Progenitor cell of endocrine pancreas (in vitro differentiated cells): ENCODE data around the gene KPNB1. TPM values are rescaled to one million over a fixed set of nuclear protein-coding genes. Genes with fewer than 3 reads are reported as not detected.

Experiments
- DNase-seq: peaks from one replicate; pipeline ENCODE4 v3.0.0; 2021; ENCODE audit warnings: low spot score; ENCODE audit not compliant: unreplicated experiment
- H3K27ac Mint-ChIP-seq: 2 replicates; pipeline ENCODE4 v1.8.0; 2021; ENCODE audit warnings: mild to moderate bottlenecking, moderate library complexity, mixed read lengths
- H3K27me3 Mint-ChIP-seq: 2 replicates; pipeline ENCODE4 v1.8.0; 2021; ENCODE audit warnings: mixed read lengths
- H3K36me3 Mint-ChIP-seq: 2 replicates; pipeline ENCODE4 v1.8.0; 2022; ENCODE audit warnings: mixed read lengths; ENCODE audit not compliant: insufficient read depth
- H3K4me1 Mint-ChIP-seq: 2 replicates; pipeline ENCODE4 v1.8.0; 2021; ENCODE audit warnings: low read depth, mixed read lengths
- H3K4me3 Mint-ChIP-seq: 2 replicates; pipeline ENCODE4 v1.8.0; 2021; ENCODE audit warnings: low read depth, mild to moderate bottlenecking, moderate library complexity, mixed read lengths
- H3K9me3 Mint-ChIP-seq: 2 replicates; pipeline ENCODE4 v1.8.0; 2021; ENCODE audit warnings: low read depth, mixed read lengths
- CTCF ChIP-seq: fragments of 200-600 bp; sonication (generic); IDR thresholded peaks from one replicate; pipeline ENCODE4 v1.5.0; 2021; ENCODE audit warnings: antibody characterized with exemption, mild to moderate bottlenecking; ENCODE audit not compliant: unreplicated experiment
- total RNA-seq: library from RNA; stranded (reverse); gene quantifications from 2 replicates; pipeline ENCODE4 v1.2.1, GENCODE V29; 2021

The KPNB1 gene
- total RNA-seq, 1 donor from 2014 or later, result 386 TPM

DNA sequence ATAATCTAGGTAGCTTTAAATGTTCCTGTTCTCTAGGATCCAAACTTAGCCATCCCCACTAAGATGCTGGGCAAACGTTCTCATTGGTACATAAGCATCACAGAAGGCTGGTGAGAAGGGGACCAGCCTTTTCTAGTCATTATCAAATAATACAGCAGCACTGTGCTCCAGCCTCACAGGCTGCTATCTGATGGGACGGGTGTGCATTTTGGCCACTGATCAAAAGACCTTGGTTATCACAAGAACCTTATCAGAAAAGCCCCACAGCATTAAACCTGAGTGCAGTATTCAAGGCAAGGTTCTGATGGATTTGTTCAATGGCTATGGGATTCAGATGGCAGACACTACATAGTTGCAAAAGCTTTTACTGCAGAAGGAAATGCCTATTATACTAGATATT is 19.1 kb upstream of the KPNB1 start:
- Mint-ChIP-seq H3K36me3 (peaks cover 4% of the 10 kb centered on the region), H3K27ac (no peak overlapping the region), H3K4me1 (no peaks in the 10 kb centered on the region), H3K9me3 (no peaks in the 10 kb centered on the region), H3K4me3 (no peak overlapping the region), H3K27me3 (no peaks in the 10 kb centered on the region)
- no peak for TF ChIP-seq CTCF
- DNase-seq, result no peak

GRCh38 chr17:47632991-47633390 is 16.7 kb upstream of the KPNB1 start:
- Mint-ChIP-seq H3K36me3 (peaks cover 2% of the 10 kb centered on the region), H3K27ac (no peak overlapping the region), H3K9me3 (no peaks in the 10 kb centered on the region), H3K4me1 (no peaks in the 10 kb centered on the region), H3K27me3 (no peaks in the 10 kb centered on the region), H3K4me3 (no peak overlapping the region)
- TF ChIP-seq CTCF, result no peak
- no peak for DNase-seq

- H3K9me3 Mint-ChIP-seq, result no peaks in the 10 kb centered on the region
- no peak for TF ChIP-seq CTCF
- no peak overlapping the region for H3K27ac Mint-ChIP-seq
- H3K4me1 Mint-ChIP-seq, result no peaks in the 10 kb centered on the region
- no peaks in the 10 kb centered on the region for H3K27me3 Mint-ChIP-seq
- peaks cover 4% of the 10 kb centered on the region for H3K36me3 Mint-ChIP-seq
- no peak overlapping the region for H3K4me3 Mint-ChIP-seq
- no peak for DNase-seq
These were observed 15.7 kb upstream of the KPNB1 start for GRCh38 chr17:47633996-47634395.

DNA sequence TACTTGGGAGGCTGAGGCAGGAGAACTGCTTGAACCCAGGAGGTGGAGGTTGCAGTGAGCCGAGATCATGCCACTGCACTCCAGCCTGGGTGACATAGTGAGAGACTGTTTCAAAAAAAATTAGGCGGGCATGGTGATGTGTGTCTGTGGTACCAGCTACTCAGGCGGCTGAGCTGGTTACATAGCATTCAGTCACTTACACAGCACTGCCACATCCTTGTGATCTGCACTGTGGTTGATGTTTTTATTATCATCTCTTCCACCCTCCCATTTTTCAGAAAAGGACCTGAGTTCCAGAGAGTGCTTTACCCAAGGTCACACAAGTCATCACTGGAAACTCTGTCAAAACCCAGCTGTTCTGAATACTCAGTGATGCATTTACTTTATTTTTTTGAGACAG is 14.8 kb upstream of the KPNB1 start:
- no peaks in the 10 kb centered on the region for H3K27me3 Mint-ChIP-seq
- H3K9me3 Mint-ChIP-seq, result no peaks in the 10 kb centered on the region
- no peak for DNase-seq
- peaks cover 4% of the 10 kb centered on the region for H3K36me3 Mint-ChIP-seq
- H3K27ac Mint-ChIP-seq, result no peak overlapping the region
- H3K4me1 Mint-ChIP-seq, result no peaks in the 10 kb centered on the region
- H3K4me3 Mint-ChIP-seq, result no peak overlapping the region
- no peak for TF ChIP-seq CTCF

GRCh38 chr17:47635734-47636133 is 14.0 kb upstream of the KPNB1 start:
- H3K36me3 Mint-ChIP-seq, result peaks cover 6% of the 10 kb centered on the region
- H3K4me1 Mint-ChIP-seq, result no peaks in the 10 kb centered on the region
- DNase-seq, result no peak
- no peak for TF ChIP-seq CTCF
- H3K27me3 Mint-ChIP-seq, result no peaks in the 10 kb centered on the region
- no peak overlapping the region for H3K27ac Mint-ChIP-seq
- H3K9me3 Mint-ChIP-seq, result no peaks in the 10 kb centered on the region
- no peak overlapping the region for H3K4me3 Mint-ChIP-seq
